ENCODE data around the gene MSRB2. TPM values are rescaled to one million over a fixed set of nuclear protein-coding genes. Genes with fewer than 3 reads are reported as not detected.

MSRB2 gene
- total and polyA plus RNA-seq, 2 of the 4 experiments (the other 2 are of a cell fraction), result 10.6 to 20.1 TPM

GRCh38 chr10:23065181-23065948 lies 30.0 kb upstream of the MSRB2 start:
- Histone ChIP-seq H3K14ac (replicated peaks; ENCODE audit: low read depth, low read length) (no peak overlapping the region), H2BK5ac (ENCODE audit: low read depth, low read length, poor library complexity, severe bottlenecking) (no peak overlapping the region), H2AK9ac (replicated peaks; ENCODE audit: low read depth, low read length, poor library complexity) (no peak overlapping the region), H3K4me3 (ENCODE audit: insufficient read depth, low read depth, low read length) (no peak overlapping the region), H3K4ac (ENCODE audit: low read depth, low read length) (no peak overlapping the region), H3K4me1 (ENCODE audit: control insufficient read depth, insufficient read depth, low read length) (no peaks in the 10 kb centered on the region), H3K79me1 (ENCODE audit: low read depth in 1 of 2, low read length in 2 of 2) (no peaks in the 10 kb centered on the region), H3K9me1 (ENCODE audit: insufficient read depth, low read length) (no peaks in the 10 kb centered on the region), H4K20me1 (ENCODE audit: insufficient read depth, low read length) (no peaks in the 10 kb centered on the region), H3K27ac (ENCODE audit: insufficient read depth, low read length) (no peak overlapping the region), H3K18ac (ENCODE audit: low read depth, low read length) (no peak overlapping the region), H3K9ac (ENCODE audit: low read depth, low read length) (no peak overlapping the region), H2BK120ac (ENCODE audit: low read depth, low read length) (no peak overlapping the region), H4K8ac (ENCODE audit: low read depth in 2 of 2, low read length in 2 of 2) (no peak overlapping the region), H2BK20ac (ENCODE audit: low read depth, low read length) (no peak overlapping the region), H4K5ac (ENCODE audit: low read depth, low read length) (no peak overlapping the region), H4K91ac (ENCODE audit: insufficient read depth, low read depth, low read length) (no peak overlapping the region), H2BK15ac (ENCODE audit: low read depth, low read length) (no peak overlapping the region), H3K27me3 (ENCODE audit: control insufficient read depth, insufficient read depth, low read length) (peaks cover 8% of the 10 kb centered on the region), H3K36me3 (ENCODE audit: control insufficient read depth, insufficient read depth, low read length) (no peaks in the 10 kb centered on the region), H3K9me3 (ENCODE audit: control insufficient read depth, insufficient read depth, low read length) (no peaks in the 10 kb centered on the region), H3K56ac (ENCODE audit: extremely low read depth, insufficient read depth, low read length) (no peak overlapping the region), H3K23ac (ENCODE audit: low read depth, low read length) (no peak overlapping the region), H2AK5ac (ENCODE audit: low read depth, low read length) (no peak overlapping the region), H2AFZ (replicated peaks; ENCODE audit: low read length, poor library complexity) (peak overlapping the region; percentile 6), H3K4me2 (ENCODE audit: low read depth, low read length) (no peak overlapping the region)
- peak; percentile 59 for DNase-seq
- in situ Hi-C loops (cut with MboI; ENCODE audit: low sequenced_read_pairs) (no loop called here), dilution Hi-C loops (cut with HindIII; ENCODE audit: low sequenced_read_pairs, unreplicated experiment) (no loop called here), intact Hi-C loops (cut with micrococcal nuclease) (loop anchor here (5.0 kb wide), 2 partner anchors 1063 to 1988 kb away; partner anchors contain the start of gene DNAJC1)
- TF ChIP-seq CEBPB (IDR thresholded peaks at IDR 0.05; ENCODE audit: low read depth, low read length), result no peak
- TF ChIP-seq, protein P1, sequence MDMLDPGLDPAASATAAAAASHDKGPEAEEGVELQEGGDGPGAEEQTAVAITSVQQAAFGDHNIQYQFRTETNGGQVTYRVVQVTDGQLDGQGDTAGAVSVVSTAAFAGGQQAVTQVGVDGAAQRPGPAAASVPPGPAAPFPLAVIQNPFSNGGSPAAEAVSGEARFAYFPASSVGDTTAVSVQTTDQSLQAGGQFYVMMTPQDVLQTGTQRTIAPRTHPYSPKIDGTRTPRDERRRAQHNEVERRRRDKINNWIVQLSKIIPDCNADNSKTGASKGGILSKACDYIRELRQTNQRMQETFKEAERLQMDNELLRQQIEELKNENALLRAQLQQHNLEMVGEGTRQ (IDR thresholded peaks at IDR 0.05; ENCODE audit: low read depth, low read length), result peak; percentile 93
- no peak for TF ChIP-seq RFX5 (IDR thresholded peaks at IDR 0.05; ENCODE audit: low read depth, low read length)
- BruUV-seq (replicated peaks), result no TSS peak
- peak; percentile 74 for ATAC-seq (ENCODE audit: low read depth)
- CTCF ChIA-PET, result no interaction called here
- WGBS, 2 experiments (ENCODE audit: extremely low coverage in 2 of 2, insufficient read length in 1 of 2), result no CpG with 5 or more reads among the region's 11 CpGs
- POLR2A ChIA-PET (ENCODE audit: unreplicated experiment), result interaction anchor here (0.5 kb wide), 1 partner anchor 515 kb away, joined by 7 read pairs; no protein-coding TSS in a partner anchor
